Stimulated activated CD8-positive, alpha-beta memory T cell treated with anti-CD3 and anti-CD28 coated beads, Interleukin-12 subunit alpha, Interleukin-12 subunit beta, amount 100 ng/mL, for 1 hour (primary cell): ENCODE results near the gene SLC15A5.

Experiments used
- DNase-seq: peaks from one replicate; pipeline ENCODE4 v3.0.0-alpha.2; 2020; ENCODE audit warnings: low read depth

The SLC15A5 gene, protein sequence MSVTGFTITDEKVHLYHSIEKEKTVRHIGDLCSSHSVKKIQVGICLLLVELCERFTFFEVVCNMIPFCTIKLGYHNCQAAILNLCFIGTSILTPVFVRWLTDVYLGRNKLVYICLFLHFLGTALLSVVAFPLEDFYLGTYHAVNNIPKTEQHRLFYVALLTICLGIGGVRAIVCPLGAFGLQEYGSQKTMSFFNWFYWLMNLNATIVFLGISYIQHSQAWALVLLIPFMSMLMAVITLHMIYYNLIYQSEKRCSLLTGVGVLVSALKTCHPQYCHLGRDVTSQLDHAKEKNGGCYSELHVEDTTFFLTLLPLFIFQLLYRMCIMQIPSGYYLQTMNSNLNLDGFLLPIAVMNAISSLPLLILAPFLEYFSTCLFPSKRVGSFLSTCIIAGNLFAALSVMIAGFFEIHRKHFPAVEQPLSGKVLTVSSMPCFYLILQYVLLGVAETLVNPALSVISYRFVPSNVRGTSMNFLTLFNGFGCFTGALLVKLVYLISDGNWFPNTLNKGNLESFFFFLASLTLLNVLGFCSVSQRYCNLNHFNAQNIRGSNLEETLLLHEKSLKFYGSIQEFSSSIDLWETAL

DNA sequence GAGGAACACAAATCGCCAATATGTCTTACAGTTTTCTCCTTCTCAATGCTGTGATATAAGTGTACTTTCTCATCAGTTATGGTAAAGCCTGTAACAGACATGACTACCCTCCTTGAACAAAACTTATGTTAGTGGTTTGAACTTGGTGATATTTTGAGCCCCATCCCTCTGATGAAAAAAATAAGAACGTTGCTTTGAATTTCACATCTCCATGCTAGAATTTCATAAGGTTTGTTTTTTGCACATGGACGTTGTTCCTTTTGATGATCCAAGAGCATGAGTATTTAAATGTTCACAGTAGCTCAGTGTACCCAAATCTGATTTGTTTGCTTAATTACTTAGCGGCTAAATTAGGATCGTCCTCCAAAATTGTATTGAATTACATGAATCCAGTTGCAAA is at the start of gene SLC15A5:
TSS of gene SLC15A5 (minus strand) at position 101 of the 400 bp plus-strand sequence. CDS start at position 101, 0 bp downstream.
- DNase-seq, result no peak

DNA sequence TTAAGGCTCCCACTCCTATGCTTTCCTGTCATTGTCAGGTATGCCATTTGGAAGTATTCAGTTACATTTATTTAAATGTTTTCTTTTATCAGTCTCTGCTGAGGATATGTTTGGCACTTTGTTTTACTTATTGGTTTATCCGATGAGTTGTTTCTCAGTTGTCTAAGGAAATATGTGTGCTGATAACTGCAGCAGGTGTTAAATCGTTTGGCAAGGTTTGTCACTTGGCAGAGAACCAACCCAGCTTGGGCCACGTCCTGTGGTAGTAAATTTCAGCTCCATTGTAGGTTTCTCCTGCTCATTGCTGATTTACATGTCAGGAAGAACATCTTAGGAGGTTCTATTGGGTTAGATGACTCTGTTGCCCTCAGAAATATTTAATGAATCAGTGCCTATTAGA is 47.9 kb upstream of the SLC15A5 start:
- no peak for DNase-seq

DNA sequence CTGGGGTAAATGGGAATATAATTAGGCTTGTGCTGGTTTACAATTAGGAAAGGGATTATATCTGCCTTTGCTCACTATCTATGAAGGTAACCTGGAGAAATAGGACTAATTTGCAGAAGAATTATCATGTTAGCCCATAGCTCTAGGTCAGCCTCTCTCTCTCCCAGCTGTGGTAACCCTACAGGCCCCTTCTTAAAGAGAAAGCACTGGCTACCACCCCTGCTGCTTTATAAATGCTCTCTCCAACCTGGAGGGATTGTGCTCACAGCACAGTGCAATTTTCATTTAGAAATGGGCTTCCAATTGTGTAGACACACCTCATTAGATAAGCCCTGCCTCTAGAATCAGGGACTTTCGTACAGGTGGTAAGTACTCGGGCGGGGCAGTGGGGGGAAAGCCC is 47.3 kb upstream of the SLC15A5 start:
- no peak for DNase-seq

DNA sequence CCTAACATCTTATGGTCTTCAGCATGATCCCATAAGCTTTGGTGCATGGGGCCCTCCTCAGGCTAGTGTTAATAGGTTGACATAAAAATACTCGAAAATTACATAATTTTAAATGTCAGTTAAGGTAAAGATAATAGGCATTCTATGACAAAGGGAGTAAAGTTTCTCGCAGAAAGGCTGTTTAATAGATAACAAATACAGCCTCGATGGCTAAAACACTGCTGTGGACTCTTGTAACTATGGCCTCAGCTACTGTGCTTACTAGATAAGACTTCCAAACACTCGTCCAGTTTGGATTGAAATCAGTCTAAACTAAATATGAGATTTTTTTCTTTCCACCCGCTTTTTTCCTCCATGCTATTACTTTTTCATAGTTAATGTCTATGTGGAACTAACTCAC is 46.8 kb upstream of the SLC15A5 start:
- DNase-seq, result no peak

DNA sequence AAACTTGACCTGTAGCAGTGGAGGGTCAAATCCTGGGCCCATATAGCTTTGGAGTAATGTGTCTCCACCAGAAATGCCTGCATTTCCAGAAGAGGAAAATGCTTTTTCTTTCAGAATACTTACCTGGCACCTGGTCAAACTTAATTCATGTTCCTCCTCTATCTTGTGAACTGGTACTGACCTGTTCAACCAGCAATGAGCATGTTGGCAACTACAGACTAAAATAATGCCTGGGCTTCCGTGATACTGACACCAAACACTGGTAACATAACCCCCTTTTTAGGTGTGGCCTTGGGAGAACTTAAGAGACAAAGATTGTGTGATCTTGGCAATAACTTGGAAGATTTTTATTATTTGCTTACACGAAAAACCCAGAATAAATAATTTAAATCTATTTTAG is 46.2 kb upstream of the SLC15A5 start:
- no peak for DNase-seq

DNA sequence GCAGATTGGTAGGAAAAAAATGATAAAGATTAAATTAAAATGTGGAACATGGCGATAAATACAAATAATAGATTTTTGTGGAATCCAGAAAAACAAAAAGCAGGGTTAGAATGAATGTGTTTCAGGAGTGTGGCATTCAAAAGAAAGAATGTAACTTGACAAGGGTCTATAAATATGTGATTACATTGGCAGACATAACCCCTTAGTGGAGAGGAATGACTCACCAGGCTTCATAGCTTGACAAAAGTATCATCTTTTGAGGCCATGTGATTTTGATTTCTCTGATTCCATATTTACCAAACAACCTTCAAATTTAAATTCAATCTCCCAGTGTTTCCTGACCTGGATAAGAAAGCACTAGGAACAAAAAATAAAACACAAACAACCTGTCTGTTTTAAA is 45.5 kb upstream of the SLC15A5 start:
- no peak for DNase-seq

DNA sequence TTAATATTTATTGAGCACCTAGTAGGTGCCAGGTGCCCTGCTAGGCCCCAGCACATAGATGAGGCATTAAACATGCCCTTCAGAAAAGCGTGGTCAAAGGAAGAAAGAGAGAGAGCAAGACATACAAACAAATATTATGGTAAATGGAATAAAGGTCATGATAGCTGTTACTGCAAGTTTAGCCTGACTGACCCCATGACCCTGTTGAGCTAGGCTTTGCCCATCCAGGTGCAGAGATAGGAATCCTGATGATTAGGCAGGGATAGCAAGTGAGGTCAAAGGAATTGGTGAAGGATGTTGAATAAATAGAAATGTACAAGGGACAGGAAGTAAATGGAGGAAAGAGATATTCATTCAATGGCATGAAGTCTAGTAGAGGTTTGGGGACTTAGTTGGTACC is 33.4 kb upstream of the SLC15A5 start:
- DNase-seq, result no peak

DNA sequence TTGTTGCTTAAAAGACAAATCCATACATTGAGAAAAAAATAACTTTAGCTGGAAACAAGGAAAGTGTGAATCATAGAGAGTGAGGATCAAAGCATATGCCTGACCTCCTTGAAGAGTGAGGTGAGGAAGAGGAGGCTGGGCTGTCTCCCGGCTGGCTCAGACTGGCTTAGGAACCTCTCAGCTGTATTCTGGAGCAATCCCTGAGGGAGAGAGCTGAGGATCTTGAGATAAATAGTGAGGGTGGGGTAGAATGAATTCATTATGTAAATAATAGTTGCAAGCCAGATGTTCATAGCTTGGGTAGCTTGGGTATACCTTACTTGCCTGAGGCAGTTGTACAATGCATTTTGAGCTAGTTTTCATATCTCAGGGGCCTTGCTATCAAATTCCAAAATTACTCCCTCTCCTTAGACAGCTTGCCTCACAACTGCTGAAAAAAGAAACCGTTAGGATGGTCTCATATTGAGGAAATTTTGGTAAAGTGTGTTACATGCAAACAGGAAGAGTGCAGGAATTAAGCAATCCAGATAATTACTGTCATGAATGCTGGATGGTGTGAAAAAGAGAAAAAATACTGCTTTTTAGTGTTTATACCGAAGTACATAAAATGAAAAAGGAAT is 30.5 kb upstream of the SLC15A5 start:
- DNase-seq, result no peak

DNA sequence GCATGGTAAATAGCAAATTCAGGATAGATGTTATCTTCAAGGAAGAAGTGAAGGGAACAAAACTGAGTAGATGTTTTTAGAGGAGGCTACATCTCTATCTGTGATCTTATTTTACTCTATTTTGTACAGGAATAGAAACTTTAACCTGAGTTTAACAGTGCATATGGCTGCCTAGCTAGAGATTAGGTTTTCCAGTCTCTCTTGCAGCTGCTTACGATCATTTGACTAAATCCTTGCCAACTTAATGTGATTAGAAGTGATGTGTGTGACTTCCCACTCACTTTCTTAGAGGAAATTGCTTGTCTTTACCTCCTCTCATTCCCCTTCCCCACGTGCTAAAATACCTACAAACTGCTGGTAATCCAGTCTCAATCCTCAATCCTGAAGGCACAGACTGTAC is 26.5 kb upstream of the SLC15A5 start:
- no peak for DNase-seq

DNA sequence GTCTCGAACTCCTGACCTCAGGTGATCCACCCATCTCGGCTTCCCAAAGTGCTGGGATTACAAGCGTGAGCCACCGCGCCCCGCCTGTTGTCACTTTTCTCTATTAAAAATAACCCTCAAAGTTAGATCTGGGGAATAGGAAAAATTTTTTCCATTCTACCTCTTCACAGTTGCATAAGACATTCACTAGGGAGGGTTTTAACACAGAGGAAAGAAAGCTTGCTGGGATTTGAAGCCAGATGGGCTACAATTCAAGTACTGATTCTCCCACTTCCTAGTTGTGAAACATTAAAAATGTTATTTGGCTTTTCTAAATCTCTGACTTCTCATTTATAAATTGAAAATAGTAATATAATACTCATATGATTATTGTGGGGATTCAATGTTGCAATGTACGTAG is 23.3 kb upstream of the SLC15A5 start:
- no peak for DNase-seq

DNA sequence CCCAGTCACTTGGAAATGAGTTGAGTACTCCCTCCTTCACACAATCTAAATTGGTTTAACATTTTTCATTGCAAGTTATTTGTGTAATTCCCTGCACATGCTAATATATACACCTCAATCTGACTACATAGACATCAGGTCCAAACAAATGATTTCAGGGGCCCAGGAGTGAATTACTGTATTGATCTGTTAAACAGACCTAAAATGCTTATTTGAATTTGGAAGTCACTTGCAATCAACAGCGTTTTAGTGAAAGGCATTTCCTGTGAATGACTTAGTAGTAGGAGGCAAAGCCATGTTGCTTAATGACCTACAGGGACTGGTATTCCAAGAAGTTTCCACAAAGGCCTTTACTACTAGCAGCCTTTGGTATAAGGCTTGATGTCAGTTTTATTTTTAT is 22.6 kb upstream of the SLC15A5 start:
- DNase-seq, result no peak

DNA sequence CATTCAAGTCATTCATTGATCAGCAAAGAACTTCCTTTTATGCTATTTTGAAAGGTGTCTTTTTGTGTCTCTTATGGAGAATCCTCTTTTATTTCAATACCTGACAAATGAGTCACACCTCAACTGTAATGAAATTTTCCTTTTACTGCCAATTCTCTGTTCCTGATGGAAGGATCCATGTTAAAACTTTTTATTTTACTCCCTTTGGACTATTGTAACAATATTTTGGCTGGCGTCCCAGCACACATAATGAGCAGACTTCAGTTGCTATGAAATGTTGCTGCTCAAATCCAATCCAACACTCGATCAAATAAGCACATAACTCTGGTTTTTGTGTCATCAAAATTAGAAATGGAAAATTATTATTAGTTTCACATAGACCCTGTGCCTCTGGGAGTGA is 21.9 kb upstream of the SLC15A5 start:
- no peak for DNase-seq

DNA sequence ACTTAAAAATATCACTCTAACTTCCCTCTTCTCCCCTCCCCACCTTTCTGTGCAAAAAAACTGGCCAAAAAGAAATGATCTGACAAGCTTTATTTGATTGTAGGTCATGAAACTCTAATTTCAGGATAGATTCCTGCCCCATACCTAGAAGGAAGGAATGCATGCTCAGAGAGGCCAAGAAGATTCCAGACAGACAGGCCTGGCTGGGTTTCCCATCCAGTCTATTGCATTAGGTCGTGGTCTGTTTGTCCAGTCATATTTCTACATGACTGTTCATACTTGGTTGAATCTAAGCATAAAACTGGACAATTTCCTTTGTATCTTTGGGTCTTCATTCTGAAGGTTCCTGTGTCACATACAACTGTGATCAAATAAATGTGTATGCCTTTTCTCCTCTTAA is 20.0 kb upstream of the SLC15A5 start:
- no peak for DNase-seq

DNA sequence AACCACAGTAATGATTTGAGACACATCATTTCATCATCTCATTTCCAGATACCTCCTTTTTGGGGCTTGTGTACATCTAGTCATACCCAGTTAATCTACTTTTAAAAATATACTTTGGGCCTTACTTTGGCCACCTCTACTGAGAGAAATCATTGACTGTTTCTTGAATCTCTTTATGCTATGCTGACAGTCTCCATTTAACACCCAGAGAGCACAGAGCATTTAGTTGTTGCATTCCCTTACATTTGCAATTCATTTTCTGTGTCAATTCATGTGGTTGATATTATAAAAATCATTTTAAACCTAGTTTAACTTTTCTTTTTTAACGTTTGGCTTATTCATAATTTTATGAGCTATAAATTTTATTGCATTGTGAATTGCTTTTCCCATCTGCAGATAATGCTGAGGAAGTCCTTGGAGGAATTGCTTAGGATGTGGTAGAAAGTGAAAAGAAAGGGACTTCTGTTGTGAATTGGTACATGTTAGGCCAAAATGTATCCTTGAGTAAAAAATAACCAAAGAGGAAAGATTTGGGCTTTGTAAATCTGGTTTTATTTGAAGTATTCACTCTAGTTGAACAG is 17.0 kb upstream of the SLC15A5 start:
- DNase-seq, result no peak

DNA sequence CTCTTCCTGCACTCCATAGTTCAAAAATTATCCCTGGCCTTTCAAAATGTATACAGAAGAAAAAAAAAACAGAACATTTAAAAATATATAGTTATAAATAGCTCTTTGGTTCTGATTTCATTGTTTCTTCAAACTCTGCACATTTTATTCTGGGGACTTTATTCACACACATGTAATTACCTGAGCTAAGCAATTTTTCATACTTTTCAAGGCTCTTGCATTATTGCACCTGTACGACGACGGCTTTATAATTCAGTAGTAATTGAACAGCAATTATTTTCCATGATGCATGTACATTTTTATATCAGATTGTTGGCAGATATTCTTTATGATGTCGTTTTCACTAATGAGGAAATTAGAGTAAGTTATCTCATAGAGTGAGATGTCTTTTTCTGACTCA is 13.5 kb upstream of the SLC15A5 start:
- no peak for DNase-seq

DNA sequence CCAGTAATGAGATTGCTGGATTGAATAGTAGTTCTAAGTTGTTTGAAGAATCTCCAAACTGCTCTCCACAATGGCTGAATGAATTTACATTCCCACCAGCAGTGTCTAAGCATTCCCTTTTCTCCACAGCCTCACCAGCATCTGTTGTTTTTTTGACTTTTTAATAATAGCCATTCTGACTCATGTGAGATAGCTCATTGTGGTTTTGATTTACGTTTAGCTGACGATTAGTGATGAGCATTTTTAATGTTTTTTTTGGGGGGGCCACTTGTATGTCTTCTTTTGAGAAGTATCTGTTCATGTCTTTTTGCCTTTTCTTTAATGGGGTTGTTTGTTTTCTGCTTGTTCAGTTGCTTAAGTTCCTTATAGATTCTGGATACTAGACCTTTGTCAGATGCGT is 8.1 kb upstream of the SLC15A5 start:
- no peak for DNase-seq

DNA sequence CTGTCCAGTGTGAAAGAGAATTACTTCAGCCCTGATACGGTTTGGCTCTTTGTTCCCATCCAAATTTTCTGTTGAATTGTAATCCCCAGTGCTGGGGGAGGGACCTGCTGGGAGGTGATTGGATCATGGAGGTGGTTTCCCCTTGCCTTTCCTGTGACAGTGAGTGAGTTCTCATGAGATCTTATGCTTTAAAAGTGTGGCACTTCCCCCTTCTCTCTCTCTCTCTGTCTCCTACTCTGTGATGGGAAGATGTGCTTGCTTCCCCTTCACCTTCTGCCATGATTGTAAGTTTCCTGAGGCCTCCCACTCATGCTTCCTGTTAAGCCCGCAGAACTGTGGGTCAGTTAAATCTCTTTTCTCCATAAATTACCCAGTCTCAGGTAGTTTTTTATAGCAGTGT is 5.5 kb upstream of the SLC15A5 start:
- no peak for DNase-seq

DNA sequence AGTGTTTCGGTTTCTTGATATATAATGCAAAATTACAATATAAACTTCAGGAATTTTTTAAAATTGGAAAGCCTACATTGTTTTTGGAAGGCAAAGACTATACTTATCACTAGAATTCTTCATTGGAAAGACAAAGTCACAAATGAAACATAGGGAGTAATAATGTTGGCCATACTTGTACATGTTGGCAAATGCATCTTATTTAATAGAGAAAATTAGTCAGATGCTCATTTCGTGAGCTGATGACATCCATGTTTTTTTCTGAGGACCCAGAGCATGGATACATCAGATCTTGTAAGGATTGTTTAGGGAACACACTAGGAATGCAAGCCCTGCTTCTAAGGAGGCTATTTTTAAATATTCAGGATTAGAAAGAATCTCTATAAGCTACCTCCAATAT is 4.6 kb upstream of the SLC15A5 start:
- no peak for DNase-seq

DNA sequence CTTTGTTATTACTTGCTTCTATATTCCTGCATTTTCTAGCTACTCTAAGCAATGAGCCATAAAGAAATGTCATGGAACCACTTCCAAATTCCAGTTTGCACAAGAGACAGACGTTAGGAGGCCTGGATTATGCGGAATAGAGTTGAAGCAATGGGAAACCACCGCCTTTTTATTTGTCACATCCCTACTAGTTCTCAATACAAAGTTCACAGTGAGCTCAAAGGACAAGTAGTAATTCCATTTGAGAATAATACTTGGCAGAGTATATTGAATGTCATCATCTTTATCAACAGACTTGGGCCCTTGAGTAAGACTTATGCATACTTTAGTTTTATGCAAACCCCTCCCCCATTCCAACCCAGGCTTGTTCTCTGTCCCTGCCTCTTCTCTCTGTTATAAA is 3.7 kb upstream of the SLC15A5 start:
- DNase-seq, result no peak

DNA sequence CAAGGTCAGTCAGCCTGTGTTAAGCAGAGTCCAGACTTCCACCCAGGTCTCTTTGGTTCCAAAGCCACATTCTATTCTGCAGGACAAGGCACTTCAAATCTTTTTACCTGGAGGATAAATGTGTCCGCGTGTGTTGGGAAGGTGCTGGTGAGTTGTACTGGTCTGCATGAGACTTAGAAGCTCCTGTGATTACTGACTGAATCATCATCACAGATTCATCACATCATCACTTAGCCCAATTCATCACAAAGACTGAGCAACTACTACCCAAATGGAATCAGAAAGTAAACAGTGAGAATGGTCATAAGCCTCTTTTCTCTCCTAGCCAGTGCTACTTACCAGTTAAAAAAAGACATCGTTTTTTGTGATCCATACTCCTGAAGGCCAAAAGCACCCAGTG is 5.3 kb downstream of the SLC15A5 start:
- DNase-seq, result no peak

DNA sequence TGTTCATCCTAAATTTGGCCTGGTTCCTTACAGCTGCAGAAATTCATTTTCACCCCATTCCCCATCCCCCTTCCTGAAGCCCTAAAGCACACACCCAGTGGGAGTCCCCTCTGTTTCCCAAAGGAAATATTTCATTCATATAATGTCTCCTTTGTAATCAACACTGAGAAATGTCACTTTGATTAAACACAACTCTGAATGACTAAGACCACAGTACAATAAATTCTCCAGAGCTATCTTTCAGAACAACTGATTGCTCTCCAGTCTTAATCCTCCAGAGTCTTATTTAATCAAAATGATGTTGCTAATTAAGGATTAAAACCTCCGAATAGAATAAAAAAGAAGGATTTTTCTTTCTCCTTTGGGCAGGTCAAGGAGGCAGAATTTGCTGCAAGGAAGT is 6.4 kb downstream of the SLC15A5 start:
- DNase-seq, result no peak

DNA sequence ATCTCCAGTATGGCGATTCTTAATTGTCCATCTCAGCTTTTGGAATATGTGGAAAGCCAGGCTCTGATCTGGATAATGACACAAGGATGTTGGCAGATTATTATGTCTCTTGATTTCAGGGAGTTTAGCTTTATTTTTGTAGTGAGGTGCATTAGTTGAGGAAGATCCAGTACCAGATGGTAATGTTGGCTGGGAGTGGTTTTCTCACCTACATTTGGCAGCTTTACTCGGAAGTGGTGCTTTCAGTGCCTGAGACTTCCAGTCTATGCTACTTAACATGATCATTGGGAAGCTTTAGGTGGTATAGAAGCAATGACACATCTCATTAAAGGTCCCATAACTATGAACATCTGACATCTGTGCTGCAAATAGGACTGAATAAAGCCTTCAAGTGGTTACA is 7.5 kb downstream of the SLC15A5 start:
- DNase-seq, result no peak

DNA sequence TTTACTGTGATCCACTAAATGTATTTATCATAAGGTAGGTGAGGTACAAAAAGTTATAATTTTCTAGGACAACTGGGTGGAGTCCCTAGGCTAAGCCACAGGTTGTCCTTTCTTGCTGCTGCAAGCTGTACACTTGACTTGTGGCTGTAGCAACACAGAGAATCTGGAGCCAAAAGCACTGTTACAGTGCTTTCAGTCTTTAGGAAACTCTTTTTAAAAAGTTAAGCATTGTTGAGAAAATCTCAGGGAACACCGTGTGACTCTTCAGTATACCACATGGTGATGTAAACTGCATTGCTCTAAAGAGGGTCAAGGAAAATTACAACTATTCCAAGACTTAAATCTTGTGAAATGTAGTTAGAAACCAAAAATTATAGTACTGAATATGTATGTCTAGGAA is 11.4 kb downstream of the SLC15A5 start:
- no peak for DNase-seq
